ENCODE measurements around the gene UBXN11. TPM values are rescaled to one million over a fixed set of nuclear protein-coding genes. Genes with fewer than 3 reads are reported as not detected.

The UBXN11 gene
- polyA plus RNA-seq, 1 of the 3 experiments (the other 2 are of a cell fraction), result 30.6 TPM

GRCh38 chr1:26337206-26337535, 30.7 kb upstream of the UBXN11 start:
- Histone ChIP-seq H3K36me3 (replicated peaks in 1 of 2; ENCODE audit: control insufficient read depth in 1 of 2, insufficient read depth in 2 of 2, low read length in 1 of 2) (no peaks in the 10 kb centered on the region), H3K27me3 (ENCODE audit: insufficient read depth) (0 out of 2 replicates have a peak, but pooled peaks cover 5% of the 10 kb centered on the region), H3K9me2 (no peaks in the 10 kb centered on the region), H3K4me2 (no peak overlapping the region), H3K9me3 (no peaks in the 10 kb centered on the region), H3K27ac (ENCODE audit: low read depth in 2 of 2, low read length in 1 of 2) (no peak overlapping the region), H4K20me1 (ENCODE audit: insufficient read depth) (no peaks in the 10 kb centered on the region), H2AFZ (ENCODE audit: low read depth) (no peak overlapping the region), H3K9ac (no peak overlapping the region), H3K4me1 (ENCODE audit: control insufficient read depth in 1 of 2, insufficient read depth in 2 of 2, low read depth in 1 of 2, low read length in 1 of 2) (no peaks in the 10 kb centered on the region; a peak in 1 of 4 replicates), H3K4me3 (ENCODE audit: low read depth in 2 of 2, low read length in 1 of 2) (no peak overlapping the region), H3K79me2 (ENCODE audit: insufficient read depth) (no peaks in the 10 kb centered on the region), H3F3A (replicated peaks; ENCODE audit: insufficient read depth) (no peaks in the 10 kb centered on the region)
- TF ChIP-seq MAX (IDR thresholded peaks at IDR 0.05; ENCODE audit: low read depth) (no peak), YY1 (IDR thresholded peaks at IDR 0.05; ENCODE audit: low read depth) (no peak), ZBTB33 (IDR thresholded peaks at IDR 0.05; ENCODE audit: borderline replicate concordance, low read depth) (no peak), JUND (IDR thresholded peaks at IDR 0.05) (no peak), POLR2AphosphoS5 (IDR thresholded peaks at IDR 0.05; ENCODE audit: low read depth, low read length) (no peak), EZH2phosphoT487 (IDR thresholded peaks at IDR 0.05; ENCODE audit: borderline replicate concordance, low read depth) (no peak), MXI1 (IDR thresholded peaks at IDR 0.05; ENCODE audit: low read depth, low read length) (no peak), RXRA (IDR thresholded peaks at IDR 0.05; ENCODE audit: borderline replicate concordance, low read depth) (no peak), USF2 (IDR thresholded peaks at IDR 0.05; ENCODE audit: borderline replicate concordance, low read depth, low read length) (no peak)
- ChIA-PET CTCF (interaction anchor here (0.6 to 2.3 kb wide), 3 partner anchors 22 to 135 kb away, joined by 3 to 6 read pairs (median 5); no protein-coding TSS in a partner anchor), POLR2A (no interaction called here)
- 90% methylated on average over 2 of the region's 7 CpGs for WGBS (ENCODE audit: low lambda C conversion rate)
- DNase-seq, result no peak

GRCh38 chr1:26336477-26337205, 30.2 kb upstream of the UBXN11 start:
- Histone ChIP-seq H3F3A (replicated peaks; ENCODE audit: insufficient read depth) (no peaks in the 10 kb centered on the region), H4K20me1 (ENCODE audit: insufficient read depth) (no peaks in the 10 kb centered on the region), H2AFZ (ENCODE audit: low read depth) (peak overlapping the region; percentile 91; the same call in 1 of the 2 replicates), H3K4me1 (ENCODE audit: control insufficient read depth in 1 of 2, insufficient read depth in 2 of 2, low read depth in 1 of 2, low read length in 1 of 2) (no peaks in the 10 kb centered on the region; a peak in 1 of 4 replicates), H3K79me2 (ENCODE audit: insufficient read depth) (no peaks in the 10 kb centered on the region), H3K4me3 (ENCODE audit: low read depth in 2 of 2, low read length in 1 of 2) (peak overlapping the region; percentile 61 to 65), H3K27me3 (ENCODE audit: insufficient read depth) (no peaks in the 10 kb centered on the region), H3K27ac (ENCODE audit: low read depth in 2 of 2, low read length in 1 of 2) (no peak overlapping the region), H3K9me2 (no peaks in the 10 kb centered on the region), H3K9ac (no peak overlapping the region; the same call in 1 of the 2 replicates), H3K9me3 (no peaks in the 10 kb centered on the region), H3K4me2 (peak overlapping the region; percentile 81), H3K36me3 (replicated peaks in 1 of 2; ENCODE audit: control insufficient read depth in 1 of 2, insufficient read depth in 2 of 2, low read length in 1 of 2) (no peaks in the 10 kb centered on the region)
- WGBS (ENCODE audit: low lambda C conversion rate), result 63% methylated on average over 14 of the region's 52 CpGs
- ChIA-PET CTCF (interaction anchor here (1.1 to 2.3 kb wide), 3 partner anchors 22 to 80 kb away, joined by 5 to 6 read pairs (median 5); no protein-coding TSS in a partner anchor), POLR2A (no interaction called here)
- TF ChIP-seq FOXJ3 (CRISPR knock-in tag; IDR thresholded peaks at IDR 0.05), result no peak
- TF ChIP-seq SMC3 (IDR thresholded peaks at IDR 0.05; ENCODE audit: low read depth, low read length), result no peak
- no peak for TF ChIP-seq USF2 (IDR thresholded peaks at IDR 0.05; ENCODE audit: borderline replicate concordance, low read depth, low read length)
- DNase-seq, result peak; percentile 91
